ENCODE data around the gene RAC2. TPM values are rescaled to one million over a fixed set of nuclear protein-coding genes. Genes with fewer than 3 reads are reported as not detected.

RAC2 gene
- total RNA-seq: 10 to 100 TPM; 17.3 to 27.1 (median 19.6) TPM

DNA sequence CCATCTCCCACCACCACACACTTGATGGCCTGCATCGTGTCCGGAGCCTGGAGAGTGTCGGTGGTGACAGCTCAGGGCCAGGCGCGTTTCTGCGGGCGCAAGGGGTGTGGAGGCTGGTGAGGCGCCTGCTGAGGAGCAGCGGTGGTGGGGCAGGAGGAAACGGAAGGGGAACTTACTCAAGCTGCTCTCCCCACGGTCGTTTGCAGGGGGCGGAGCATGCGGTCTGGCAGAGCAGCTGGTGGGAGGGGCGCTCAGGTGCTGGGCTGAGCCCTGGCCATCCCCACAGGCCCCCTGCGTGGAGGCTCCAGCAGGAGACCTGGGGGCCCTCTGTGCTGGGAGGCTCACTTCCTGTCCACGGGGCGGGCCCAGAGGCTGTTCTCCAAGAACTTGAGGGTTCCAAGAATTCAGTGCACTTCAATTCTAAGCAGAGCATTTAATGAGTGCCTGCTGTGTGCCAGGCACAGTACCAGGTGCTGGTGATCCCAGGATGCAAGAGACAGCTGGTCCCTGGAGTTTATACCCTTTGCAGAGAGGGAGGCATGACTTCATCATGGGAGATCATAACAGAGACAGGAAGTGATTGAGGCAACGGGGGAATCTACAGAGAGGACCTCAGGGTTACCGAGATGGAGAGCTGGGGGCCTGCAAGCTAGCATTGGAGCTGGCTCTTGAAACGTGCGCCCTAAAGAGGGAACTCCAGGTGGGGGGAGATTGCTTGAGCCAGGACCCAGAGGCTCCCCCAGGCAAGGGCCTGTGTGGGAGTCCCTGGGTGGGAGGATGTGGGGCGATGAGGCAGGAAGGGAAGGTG, at the start of gene RAC2:
TSS of gene RAC2 (minus strand) at position 156 of the 808 bp plus-strand sequence. CDS start at position 35, 121 bp downstream.
- Histone ChIP-seq H3K36me3 (no peaks in the 10 kb centered on the region), H3K27ac (peak within 1 kb of the TSS; percentile 4 to 80 (median 66)), H3K9me3 (no peaks in the 10 kb centered on the region), H3K4me3 (peak within 1 kb of the TSS; percentile 31 to 64 (median 40)), H3K27me3 (peaks cover 0 to 63% (median 0%) of the 10 kb centered on the region in 4 donors), H3K4me1 (peaks cover 0 to 42% (median 7%) of the 10 kb centered on the region in 3 donors)
- intact Hi-C loops (cut with DNase I): no loop called here
- WGBS, 2 donors: 25 to 32% methylated on average over 8 to 9 of the region's 23 CpGs
- peak; percentile 47 for DNase-seq
- TF ChIP-seq POLR2A (IDR thresholded peaks at IDR 0.05): peak in 2 of 4 donors; percentile 36 to 57
- TF ChIP-seq, protein P1, sequence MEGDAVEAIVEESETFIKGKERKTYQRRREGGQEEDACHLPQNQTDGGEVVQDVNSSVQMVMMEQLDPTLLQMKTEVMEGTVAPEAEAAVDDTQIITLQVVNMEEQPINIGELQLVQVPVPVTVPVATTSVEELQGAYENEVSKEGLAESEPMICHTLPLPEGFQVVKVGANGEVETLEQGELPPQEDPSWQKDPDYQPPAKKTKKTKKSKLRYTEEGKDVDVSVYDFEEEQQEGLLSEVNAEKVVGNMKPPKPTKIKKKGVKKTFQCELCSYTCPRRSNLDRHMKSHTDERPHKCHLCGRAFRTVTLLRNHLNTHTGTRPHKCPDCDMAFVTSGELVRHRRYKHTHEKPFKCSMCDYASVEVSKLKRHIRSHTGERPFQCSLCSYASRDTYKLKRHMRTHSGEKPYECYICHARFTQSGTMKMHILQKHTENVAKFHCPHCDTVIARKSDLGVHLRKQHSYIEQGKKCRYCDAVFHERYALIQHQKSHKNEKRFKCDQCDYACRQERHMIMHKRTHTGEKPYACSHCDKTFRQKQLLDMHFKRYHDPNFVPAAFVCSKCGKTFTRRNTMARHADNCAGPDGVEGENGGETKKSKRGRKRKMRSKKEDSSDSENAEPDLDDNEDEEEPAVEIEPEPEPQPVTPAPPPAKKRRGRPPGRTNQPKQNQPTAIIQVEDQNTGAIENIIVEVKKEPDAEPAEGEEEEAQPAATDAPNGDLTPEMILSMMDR (IDR thresholded peaks at IDR 0.05): no peak

DNA sequence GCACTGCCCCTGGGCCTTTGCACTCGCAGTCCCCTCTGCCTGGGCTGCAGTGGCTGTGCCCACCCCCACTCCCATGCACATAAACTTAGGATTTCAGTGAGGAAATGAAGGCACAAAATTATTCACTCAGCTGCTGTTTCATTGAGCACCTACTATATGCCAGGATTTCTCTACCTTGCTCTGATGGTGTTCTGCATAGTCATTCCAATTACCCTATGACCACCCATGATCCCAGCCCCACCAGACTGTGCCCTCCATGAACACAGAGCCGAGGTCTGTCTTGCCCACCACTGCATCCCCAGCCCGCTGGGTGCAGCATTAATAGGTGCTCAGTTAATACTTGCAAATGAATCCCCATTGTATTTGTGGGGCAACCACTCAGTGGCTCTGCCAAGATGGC, 49.1 kb upstream of the RAC2 start:
- no peak overlapping the region for H3K4me3 ChIP-seq
- no peak for DNase-seq
- TF ChIP-seq POLR2A (IDR thresholded peaks at IDR 0.05): no peak
- TF ChIP-seq, protein P1 (IDR thresholded peaks at IDR 0.05): no peak
- no peaks in the 10 kb centered on the region for H3K36me3 ChIP-seq
- no peaks in the 10 kb centered on the region for H3K9me3 ChIP-seq
- no peak overlapping the region for H3K27ac ChIP-seq
- 46 to 79% methylated on average over 2 of the region's 3 CpGs for WGBS, 2 donors
- intact Hi-C loops (cut with DNase I): no loop called here
- no peaks in the 10 kb centered on the region for H3K4me1 ChIP-seq
- peaks cover 0 to 40% (median 0%) of the 10 kb centered on the region in 4 donors for H3K27me3 ChIP-seq

- H3K27me3 ChIP-seq: peaks cover 0 to 40% (median 0%) of the 10 kb centered on the region in 4 donors
- no peak for DNase-seq
- no peaks in the 10 kb centered on the region for H3K9me3 ChIP-seq
- H3K4me1 ChIP-seq: no peaks in the 10 kb centered on the region
- H3K36me3 ChIP-seq: no peaks in the 10 kb centered on the region
- 59 to 78% methylated on average over 8 to 10 of the region's 13 CpGs for WGBS, 2 donors
- H3K4me3 ChIP-seq: no peak overlapping the region
- H3K27ac ChIP-seq: no peak overlapping the region
- intact Hi-C loops (cut with DNase I): no loop called here
- TF ChIP-seq, protein P1 (IDR thresholded peaks at IDR 0.05): no peak
- no peak for TF ChIP-seq POLR2A (IDR thresholded peaks at IDR 0.05)
Measured at GRCh38 chr22:37292641-37293040, 48.6 kb upstream of the RAC2 start.

- no peak overlapping the region for H3K27ac ChIP-seq
- intact Hi-C loops (cut with DNase I): no loop called here
- WGBS, 2 donors: 87 to 90% methylated on average over 5 of the region's 5 CpGs
- no peaks in the 10 kb centered on the region for H3K9me3 ChIP-seq
- peaks cover 0 to 44% (median 0%) of the 10 kb centered on the region in 4 donors for H3K27me3 ChIP-seq
- no peak overlapping the region for H3K4me3 ChIP-seq
- TF ChIP-seq, protein P1 (IDR thresholded peaks at IDR 0.05): no peak
- TF ChIP-seq POLR2A (IDR thresholded peaks at IDR 0.05): no peak
- DNase-seq: no peak
- no peaks in the 10 kb centered on the region for H3K36me3 ChIP-seq
- H3K4me1 ChIP-seq: no peaks in the 10 kb centered on the region
Measured at GRCh38 chr22:37291559-37292298, 47.7 kb upstream of the RAC2 start.

- H3K27ac ChIP-seq: no peak overlapping the region
- no peak for DNase-seq
- peaks cover 0 to 54% (median 0%) of the 10 kb centered on the region in 4 donors for H3K27me3 ChIP-seq
- no peak overlapping the region for H3K4me3 ChIP-seq
- WGBS, 2 donors: 51 to 72% methylated on average over 6 to 7 of the region's 7 CpGs
- intact Hi-C loops (cut with DNase I): no loop called here
- TF ChIP-seq, protein P1 (IDR thresholded peaks at IDR 0.05): no peak
- no peak for TF ChIP-seq POLR2A (IDR thresholded peaks at IDR 0.05)
- H3K36me3 ChIP-seq: no peaks in the 10 kb centered on the region
- no peaks in the 10 kb centered on the region for H3K9me3 ChIP-seq
- H3K4me1 ChIP-seq: peaks cover 0 to 4% (median 0%) of the 10 kb centered on the region in 3 donors
Measured at GRCh38 chr22:37290737-37291136, 46.7 kb upstream of the RAC2 start.
